Left ventricle myocardium inferior (tissue), 1 donor: Measurements from ENCODE around the gene NRXN3. TPM values are rescaled to one million over a fixed set of nuclear protein-coding genes. Genes with fewer than 3 reads are reported as not detected.

Source experiments
- DNase-seq: peaks from one replicate; pipeline ENCODE4 v3.0.0-alpha.2; 2020
- H3K27ac ChIP-seq: fragments of 200-600 bp; replicated peaks from 2 replicates; pipeline ENCODE4 v1.8.0; 2021
- H3K27me3 ChIP-seq: fragments of 200-600 bp; 2 replicates; pipeline ENCODE4 v1.8.0; 2021; ENCODE audit warnings: low read depth
- H3K36me3 ChIP-seq: fragments of 200-600 bp; 2 replicates; pipeline ENCODE4 v1.8.0; 2021
- H3K4me1 ChIP-seq: fragments of 200-600 bp; 2 replicates; pipeline ENCODE4 v1.8.0; 2021
- H3K4me3 ChIP-seq: fragments of 200-600 bp; 2 replicates; pipeline ENCODE4 v1.8.0; 2021; ENCODE audit warnings: mild to moderate bottlenecking, moderate library complexity
- H3K9me3 ChIP-seq: fragments of 200-600 bp; replicated peaks from 2 replicates; pipeline ENCODE4 v1.8.0; 2021
- CTCF ChIP-seq: fragments of 200-600 bp; IDR thresholded peaks from 2 replicates; pipeline ENCODE4 v1.8.0; 2021; ENCODE audit warnings: antibody characterized with exemption, mild to moderate bottlenecking, borderline replicate concordance
- intact Hi-C: fragments of 100-400 bp; cut with micrococcal nuclease; formaldehyde crosslinking; loops from one replicate; pipeline ENCODE4 v1.11.0; 2022
- total RNA-seq: library from RNA; stranded (reverse); fragmentation: NEBNext Ultra II Directional; extraction: Animal tissue kit (Norgen Biotek cat#: 25700); gene quantifications from one replicate; pipeline ENCODE4 v1.2.1, GENCODE V29; 2021
- donor health status: DM: no; HTN: yes; CAD: no; lungs with severe emphysema.

NRXN3 gene
- total RNA-seq, 1 donor from 2014 or later, result 1.2 TPM

- no peak overlapping the region for H3K4me3 ChIP-seq
- DNase-seq, result no peak
- no peak overlapping the region for H3K27ac ChIP-seq
- H3K36me3 ChIP-seq, result no peaks in the 10 kb centered on the region
- H3K9me3 ChIP-seq, result no peaks in the 10 kb centered on the region
- no peak for TF ChIP-seq CTCF
- H3K4me1 ChIP-seq, result no peaks in the 10 kb centered on the region
- H3K27me3 ChIP-seq, result no peaks in the 10 kb centered on the region
- intact Hi-C loops, result no loop called here
These were observed 487.3 kb downstream of the NRXN3 start for GRCh38 chr14:78657451-78657850.

- H3K4me1 ChIP-seq, result no peaks in the 10 kb centered on the region
- H3K9me3 ChIP-seq, result no peaks in the 10 kb centered on the region
- H3K27me3 ChIP-seq, result no peaks in the 10 kb centered on the region
- no peak overlapping the region for H3K4me3 ChIP-seq
- no peak for TF ChIP-seq CTCF
- intact Hi-C loops, result no loop called here
- no peak for DNase-seq
- H3K36me3 ChIP-seq, result no peaks in the 10 kb centered on the region
- H3K27ac ChIP-seq, result no peak overlapping the region
These were observed 494.7 kb downstream of the NRXN3 start for GRCh38 chr14:78664841-78665240.

- no peaks in the 10 kb centered on the region for H3K27me3 ChIP-seq
- H3K27ac ChIP-seq, result no peak overlapping the region
- no peaks in the 10 kb centered on the region for H3K36me3 ChIP-seq
- no peaks in the 10 kb centered on the region for H3K4me1 ChIP-seq
- TF ChIP-seq CTCF, result no peak
- peaks cover 3% of the 10 kb centered on the region for H3K9me3 ChIP-seq
- intact Hi-C loops, result no loop called here
- no peak overlapping the region for H3K4me3 ChIP-seq
- DNase-seq, result no peak
These were observed 496.3 kb downstream of the NRXN3 start for GRCh38 chr14:78666336-78667056.

GRCh38 chr14:78667141-78667540, 497.0 kb downstream of the NRXN3 start:
- Histone ChIP-seq H3K4me1 (no peaks in the 10 kb centered on the region), H3K27me3 (no peaks in the 10 kb centered on the region), H3K4me3 (no peak overlapping the region), H3K36me3 (no peaks in the 10 kb centered on the region), H3K9me3 (peaks cover 3% of the 10 kb centered on the region), H3K27ac (no peak overlapping the region)
- intact Hi-C loops, result no loop called here
- TF ChIP-seq CTCF, result no peak
- no peak for DNase-seq

- Histone ChIP-seq H3K4me3 (no peak overlapping the region), H3K27me3 (no peaks in the 10 kb centered on the region), H3K27ac (no peak overlapping the region), H3K36me3 (no peaks in the 10 kb centered on the region), H3K4me1 (no peaks in the 10 kb centered on the region), H3K9me3 (peaks cover 3% of the 10 kb centered on the region)
- no peak for DNase-seq
- no peak for TF ChIP-seq CTCF
- intact Hi-C loops, result no loop called here
These were observed 503.7 kb downstream of the NRXN3 start for GRCh38 chr14:78673845-78674244.
